HG02870 (cell line): Measurements from ENCODE around the gene GSTA4.

Source experiments
- ATAC-seq: cut with Tn5 transposase; IDR thresholded peaks from one replicate; pipeline ENCODE4 v1.9.1; 2021; ENCODE audit warnings: mild to moderate bottlenecking, moderate library complexity; ENCODE audit not compliant: unreplicated experiment

Gene GSTA4

GRCh38 chr6:52995089-52995912 lies at the start of gene GSTA4:
Gene GSTA4, minus strand, starts transcription at chr6:52995284. Its CDS starts 1,041 bp downstream, at chr6:52994243.
- peak; percentile 96 for ATAC-seq

GRCh38 chr6:53044572-53044971 lies 49.5 kb upstream of the GSTA4 start:
- no peak for ATAC-seq

GRCh38 chr6:53044071-53044470 lies 49.0 kb upstream of the GSTA4 start:
- ATAC-seq = no peak

GRCh38 chr6:53043581-53043980 lies 48.5 kb upstream of the GSTA4 start:
- ATAC-seq = no peak

GRCh38 chr6:53042112-53042511 lies 47.0 kb upstream of the GSTA4 start:
- no peak for ATAC-seq

- ATAC-seq = no peak
Measured at GRCh38 chr6:53041356-53041755, 46.3 kb upstream of the GSTA4 start.

- ATAC-seq = no peak
Measured at GRCh38 chr6:53038596-53038995, 43.5 kb upstream of the GSTA4 start.

- no peak for ATAC-seq
Measured at GRCh38 chr6:53038141-53038540, 43.1 kb upstream of the GSTA4 start.

- ATAC-seq = no peak
Measured at GRCh38 chr6:53035549-53036213, 40.6 kb upstream of the GSTA4 start.

- ATAC-seq = no peak
Measured at GRCh38 chr6:53033764-53034163, 38.7 kb upstream of the GSTA4 start.

GRCh38 chr6:53032849-53033248 lies 37.8 kb upstream of the GSTA4 start:
- no peak for ATAC-seq

- ATAC-seq = no peak
Measured at GRCh38 chr6:53031281-53031680, 36.2 kb upstream of the GSTA4 start.

- ATAC-seq = no peak
Measured at GRCh38 chr6:53029761-53030160, 34.7 kb upstream of the GSTA4 start.

- peak; percentile 60 for ATAC-seq
Measured at GRCh38 chr6:53029257-53029656, 34.2 kb upstream of the GSTA4 start.

GRCh38 chr6:53028467-53028866 lies 33.4 kb upstream of the GSTA4 start:
- ATAC-seq = no peak

- ATAC-seq = no peak
Measured at GRCh38 chr6:53027131-53027718, 32.1 kb upstream of the GSTA4 start.

- ATAC-seq = no peak
Measured at GRCh38 chr6:53026526-53026925, 31.4 kb upstream of the GSTA4 start.

- ATAC-seq = no peak
Measured at GRCh38 chr6:53023323-53023722, 28.2 kb upstream of the GSTA4 start.

GRCh38 chr6:53020005-53020744 lies 25.1 kb upstream of the GSTA4 start:
- no peak for ATAC-seq

GRCh38 chr6:53018446-53018845 lies 23.4 kb upstream of the GSTA4 start:
- ATAC-seq = no peak

GRCh38 chr6:53015486-53015885 lies 20.4 kb upstream of the GSTA4 start:
- ATAC-seq = no peak
